ENCODE results near the gene SIAH3.

DNA sequence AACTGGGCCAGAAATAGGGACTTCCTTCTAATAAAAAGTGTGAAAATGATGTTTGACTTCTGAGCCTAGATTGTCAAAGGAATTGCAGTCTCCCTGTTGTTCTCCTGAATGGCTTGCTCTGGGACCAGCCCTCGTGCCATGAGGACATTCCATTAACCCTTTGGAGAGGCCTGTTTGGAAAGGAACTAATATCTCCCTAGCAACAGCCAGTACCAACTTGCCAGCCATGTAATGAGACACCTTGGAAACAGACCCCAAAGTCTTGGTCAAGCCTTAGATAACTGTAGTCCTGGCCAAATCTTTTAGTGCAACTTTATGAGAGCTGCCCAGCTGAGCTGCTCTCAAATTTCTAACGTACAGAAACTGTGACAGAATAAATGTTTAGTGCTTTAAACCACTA, 8.2 kb upstream of the SIAH3 start:
- TF ChIP-seq CTCF (IDR thresholded peaks at IDR 0.05; ENCODE audit: borderline replicate concordance, extremely low read depth, low read length, poor library complexity, severe bottlenecking) (no peak), EZH2 (IDR thresholded peaks at IDR 0.05; ENCODE audit: borderline replicate concordance, low read depth, low read length, severe bottlenecking) (no peak)

All from DND-41 (cell line).